HL-60 (cell line): Measurements from ENCODE around the gene NPAS1.

Experiments
- GABPA ChIP-seq: IDR thresholded peaks from 2 replicates; pipeline ENCODE4 v1.6.1; 2012; ENCODE audit warnings: low read depth
- POLR2AphosphoS5 ChIP-seq: IDR thresholded peaks from 2 replicates; pipeline ENCODE4 v1.6.1; 2012; ENCODE audit warnings: low read depth
- SPI1 ChIP-seq: IDR thresholded peaks from 2 replicates; pipeline ENCODE4 v1.6.1; 2012; ENCODE audit warnings: low read depth, mild to moderate bottlenecking, borderline replicate concordance
- TF ChIP-seq, protein P1 (sequence below): IDR thresholded peaks from one replicate; pipeline ENCODE4 v1.5.1; 2011; ENCODE audit warnings: low read length, control low read depth, inconsistent platforms; ENCODE audit not compliant: insufficient read depth
- TF ChIP-seq, protein P2 (sequence below): IDR thresholded peaks from 2 replicates; pipeline ENCODE4 v1.6.1; 2012; ENCODE audit warnings: low read depth; ENCODE audit not compliant: insufficient replicate concordance

DNA sequence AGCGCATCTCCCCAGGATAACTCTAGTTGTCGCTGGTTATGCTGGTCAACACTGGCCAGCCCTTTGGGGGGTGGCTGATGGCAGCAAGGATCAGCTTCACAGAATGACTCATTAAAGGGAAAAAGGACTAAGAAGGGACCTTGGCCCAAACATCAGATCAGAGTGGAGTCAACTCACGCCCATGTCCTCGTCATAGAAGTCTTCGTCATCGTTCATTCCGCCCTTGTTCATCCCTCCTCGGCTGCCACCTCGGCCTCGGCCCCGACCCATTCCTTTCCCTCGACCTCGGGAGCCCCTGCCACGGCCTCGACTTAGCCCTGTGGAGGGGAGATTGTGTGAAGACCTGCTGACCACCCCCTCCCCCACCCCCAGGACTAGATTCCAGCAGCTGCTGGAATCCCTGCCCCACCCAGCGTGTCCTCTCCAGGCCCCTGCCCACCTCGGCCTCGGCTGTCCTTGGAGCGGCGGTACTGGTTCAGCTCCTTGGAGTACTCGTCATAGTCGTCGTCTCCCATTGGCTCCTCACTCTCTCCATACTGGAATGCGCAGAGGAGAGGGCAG, 65.3 kb downstream of the NPAS1 start:
- TF ChIP-seq, protein P1, sequence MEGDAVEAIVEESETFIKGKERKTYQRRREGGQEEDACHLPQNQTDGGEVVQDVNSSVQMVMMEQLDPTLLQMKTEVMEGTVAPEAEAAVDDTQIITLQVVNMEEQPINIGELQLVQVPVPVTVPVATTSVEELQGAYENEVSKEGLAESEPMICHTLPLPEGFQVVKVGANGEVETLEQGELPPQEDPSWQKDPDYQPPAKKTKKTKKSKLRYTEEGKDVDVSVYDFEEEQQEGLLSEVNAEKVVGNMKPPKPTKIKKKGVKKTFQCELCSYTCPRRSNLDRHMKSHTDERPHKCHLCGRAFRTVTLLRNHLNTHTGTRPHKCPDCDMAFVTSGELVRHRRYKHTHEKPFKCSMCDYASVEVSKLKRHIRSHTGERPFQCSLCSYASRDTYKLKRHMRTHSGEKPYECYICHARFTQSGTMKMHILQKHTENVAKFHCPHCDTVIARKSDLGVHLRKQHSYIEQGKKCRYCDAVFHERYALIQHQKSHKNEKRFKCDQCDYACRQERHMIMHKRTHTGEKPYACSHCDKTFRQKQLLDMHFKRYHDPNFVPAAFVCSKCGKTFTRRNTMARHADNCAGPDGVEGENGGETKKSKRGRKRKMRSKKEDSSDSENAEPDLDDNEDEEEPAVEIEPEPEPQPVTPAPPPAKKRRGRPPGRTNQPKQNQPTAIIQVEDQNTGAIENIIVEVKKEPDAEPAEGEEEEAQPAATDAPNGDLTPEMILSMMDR, result no peak
- TF ChIP-seq POLR2AphosphoS5 (no peak), SPI1 (no peak), GABPA (no peak)
- TF ChIP-seq, protein P2, sequence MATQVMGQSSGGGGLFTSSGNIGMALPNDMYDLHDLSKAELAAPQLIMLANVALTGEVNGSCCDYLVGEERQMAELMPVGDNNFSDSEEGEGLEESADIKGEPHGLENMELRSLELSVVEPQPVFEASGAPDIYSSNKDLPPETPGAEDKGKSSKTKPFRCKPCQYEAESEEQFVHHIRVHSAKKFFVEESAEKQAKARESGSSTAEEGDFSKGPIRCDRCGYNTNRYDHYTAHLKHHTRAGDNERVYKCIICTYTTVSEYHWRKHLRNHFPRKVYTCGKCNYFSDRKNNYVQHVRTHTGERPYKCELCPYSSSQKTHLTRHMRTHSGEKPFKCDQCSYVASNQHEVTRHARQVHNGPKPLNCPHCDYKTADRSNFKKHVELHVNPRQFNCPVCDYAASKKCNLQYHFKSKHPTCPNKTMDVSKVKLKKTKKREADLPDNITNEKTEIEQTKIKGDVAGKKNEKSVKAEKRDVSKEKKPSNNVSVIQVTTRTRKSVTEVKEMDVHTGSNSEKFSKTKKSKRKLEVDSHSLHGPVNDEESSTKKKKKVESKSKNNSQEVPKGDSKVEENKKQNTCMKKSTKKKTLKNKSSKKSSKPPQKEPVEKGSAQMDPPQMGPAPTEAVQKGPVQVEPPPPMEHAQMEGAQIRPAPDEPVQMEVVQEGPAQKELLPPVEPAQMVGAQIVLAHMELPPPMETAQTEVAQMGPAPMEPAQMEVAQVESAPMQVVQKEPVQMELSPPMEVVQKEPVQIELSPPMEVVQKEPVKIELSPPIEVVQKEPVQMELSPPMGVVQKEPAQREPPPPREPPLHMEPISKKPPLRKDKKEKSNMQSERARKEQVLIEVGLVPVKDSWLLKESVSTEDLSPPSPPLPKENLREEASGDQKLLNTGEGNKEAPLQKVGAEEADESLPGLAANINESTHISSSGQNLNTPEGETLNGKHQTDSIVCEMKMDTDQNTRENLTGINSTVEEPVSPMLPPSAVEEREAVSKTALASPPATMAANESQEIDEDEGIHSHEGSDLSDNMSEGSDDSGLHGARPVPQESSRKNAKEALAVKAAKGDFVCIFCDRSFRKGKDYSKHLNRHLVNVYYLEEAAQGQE, result no peak
